ENCODE data around the gene ITGB8. TPM values are rescaled to one million over a fixed set of nuclear protein-coding genes. Genes with fewer than 3 reads are reported as not detected.

Gene ITGB8
- total RNA-seq, 1 experiment from 2014 or later, result 1.9 TPM

DNA sequence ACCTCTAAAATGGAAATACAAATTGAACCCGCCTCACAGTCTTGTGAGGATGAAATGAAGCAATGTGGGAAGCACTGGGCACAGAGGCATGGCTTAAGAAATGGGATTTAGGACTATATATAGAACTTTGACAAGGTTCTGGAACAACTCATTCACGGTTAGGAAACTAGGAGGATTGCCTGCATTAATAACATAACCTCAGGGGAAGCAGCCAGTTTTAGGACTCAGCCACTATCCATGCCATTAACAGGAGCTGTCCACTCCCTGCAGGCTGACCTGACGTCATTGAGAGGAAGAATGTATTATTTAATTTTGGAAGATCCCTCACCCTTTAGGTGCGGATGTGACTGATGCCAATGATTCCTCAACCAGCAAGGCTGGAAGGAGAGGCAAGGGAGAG lies 34.8 kb downstream of the ITGB8 start:
- Mint-ChIP-seq H3K4me3 (no peak overlapping the region), H3K27ac (no peak overlapping the region), H3K27me3 (ENCODE audit: low read depth) (no peaks in the 10 kb centered on the region), H3K36me3 (no peaks in the 10 kb centered on the region), H3K9me3 (no peaks in the 10 kb centered on the region), H3K4me1 (no peaks in the 10 kb centered on the region)
- ChIA-PET POLR2A (no interaction called here), CTCF (no interaction called here)
- DNase-seq (ENCODE audit: low spot score) (no peak), ATAC-seq (no peak)
- TF ChIP-seq TP53 (CRISPR knock-in tag; IDR thresholded peaks at IDR 0.05), result no peak
- no peak for TF ChIP-seq GTF2I (CRISPR knock-in tag; conservative IDR thresholded peaks at IDR 0.05)
- no peak for TF ChIP-seq NFE2L1 (CRISPR knock-in tag; IDR thresholded peaks at IDR 0.05)
- TF ChIP-seq CREM (CRISPR knock-in tag; IDR thresholded peaks at IDR 0.05), result no peak
- TF ChIP-seq, protein P1, sequence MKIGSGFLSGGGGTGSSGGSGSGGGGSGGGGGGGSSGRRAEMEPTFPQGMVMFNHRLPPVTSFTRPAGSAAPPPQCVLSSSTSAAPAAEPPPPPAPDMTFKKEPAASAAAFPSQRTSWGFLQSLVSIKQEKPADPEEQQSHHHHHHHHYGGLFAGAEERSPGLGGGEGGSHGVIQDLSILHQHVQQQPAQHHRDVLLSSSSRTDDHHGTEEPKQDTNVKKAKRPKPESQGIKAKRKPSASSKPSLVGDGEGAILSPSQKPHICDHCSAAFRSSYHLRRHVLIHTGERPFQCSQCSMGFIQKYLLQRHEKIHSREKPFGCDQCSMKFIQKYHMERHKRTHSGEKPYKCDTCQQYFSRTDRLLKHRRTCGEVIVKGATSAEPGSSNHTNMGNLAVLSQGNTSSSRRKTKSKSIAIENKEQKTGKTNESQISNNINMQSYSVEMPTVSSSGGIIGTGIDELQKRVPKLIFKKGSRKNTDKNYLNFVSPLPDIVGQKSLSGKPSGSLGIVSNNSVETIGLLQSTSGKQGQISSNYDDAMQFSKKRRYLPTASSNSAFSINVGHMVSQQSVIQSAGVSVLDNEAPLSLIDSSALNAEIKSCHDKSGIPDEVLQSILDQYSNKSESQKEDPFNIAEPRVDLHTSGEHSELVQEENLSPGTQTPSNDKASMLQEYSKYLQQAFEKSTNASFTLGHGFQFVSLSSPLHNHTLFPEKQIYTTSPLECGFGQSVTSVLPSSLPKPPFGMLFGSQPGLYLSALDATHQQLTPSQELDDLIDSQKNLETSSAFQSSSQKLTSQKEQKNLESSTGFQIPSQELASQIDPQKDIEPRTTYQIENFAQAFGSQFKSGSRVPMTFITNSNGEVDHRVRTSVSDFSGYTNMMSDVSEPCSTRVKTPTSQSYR (CRISPR knock-in tag; IDR thresholded peaks at IDR 0.05), result no peak
- TF ChIP-seq, protein P2, sequence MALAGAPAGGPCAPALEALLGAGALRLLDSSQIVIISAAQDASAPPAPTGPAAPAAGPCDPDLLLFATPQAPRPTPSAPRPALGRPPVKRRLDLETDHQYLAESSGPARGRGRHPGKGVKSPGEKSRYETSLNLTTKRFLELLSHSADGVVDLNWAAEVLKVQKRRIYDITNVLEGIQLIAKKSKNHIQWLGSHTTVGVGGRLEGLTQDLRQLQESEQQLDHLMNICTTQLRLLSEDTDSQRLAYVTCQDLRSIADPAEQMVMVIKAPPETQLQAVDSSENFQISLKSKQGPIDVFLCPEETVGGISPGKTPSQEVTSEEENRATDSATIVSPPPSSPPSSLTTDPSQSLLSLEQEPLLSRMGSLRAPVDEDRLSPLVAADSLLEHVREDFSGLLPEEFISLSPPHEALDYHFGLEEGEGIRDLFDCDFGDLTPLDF (CRISPR knock-in tag; IDR thresholded peaks at IDR 0.05), result no peak
- TF ChIP-seq, protein P3, sequence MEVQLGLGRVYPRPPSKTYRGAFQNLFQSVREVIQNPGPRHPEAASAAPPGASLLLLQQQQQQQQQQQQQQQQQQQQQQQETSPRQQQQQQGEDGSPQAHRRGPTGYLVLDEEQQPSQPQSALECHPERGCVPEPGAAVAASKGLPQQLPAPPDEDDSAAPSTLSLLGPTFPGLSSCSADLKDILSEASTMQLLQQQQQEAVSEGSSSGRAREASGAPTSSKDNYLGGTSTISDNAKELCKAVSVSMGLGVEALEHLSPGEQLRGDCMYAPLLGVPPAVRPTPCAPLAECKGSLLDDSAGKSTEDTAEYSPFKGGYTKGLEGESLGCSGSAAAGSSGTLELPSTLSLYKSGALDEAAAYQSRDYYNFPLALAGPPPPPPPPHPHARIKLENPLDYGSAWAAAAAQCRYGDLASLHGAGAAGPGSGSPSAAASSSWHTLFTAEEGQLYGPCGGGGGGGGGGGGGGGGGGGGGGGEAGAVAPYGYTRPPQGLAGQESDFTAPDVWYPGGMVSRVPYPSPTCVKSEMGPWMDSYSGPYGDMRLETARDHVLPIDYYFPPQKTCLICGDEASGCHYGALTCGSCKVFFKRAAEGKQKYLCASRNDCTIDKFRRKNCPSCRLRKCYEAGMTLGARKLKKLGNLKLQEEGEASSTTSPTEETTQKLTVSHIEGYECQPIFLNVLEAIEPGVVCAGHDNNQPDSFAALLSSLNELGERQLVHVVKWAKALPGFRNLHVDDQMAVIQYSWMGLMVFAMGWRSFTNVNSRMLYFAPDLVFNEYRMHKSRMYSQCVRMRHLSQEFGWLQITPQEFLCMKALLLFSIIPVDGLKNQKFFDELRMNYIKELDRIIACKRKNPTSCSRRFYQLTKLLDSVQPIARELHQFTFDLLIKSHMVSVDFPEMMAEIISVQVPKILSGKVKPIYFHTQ (CRISPR knock-in tag; IDR thresholded peaks at IDR 0.05), result no peak
- TF ChIP-seq ZNF416 (CRISPR knock-in tag; IDR thresholded peaks at IDR 0.05), result no peak
- TF ChIP-seq, protein P4, sequence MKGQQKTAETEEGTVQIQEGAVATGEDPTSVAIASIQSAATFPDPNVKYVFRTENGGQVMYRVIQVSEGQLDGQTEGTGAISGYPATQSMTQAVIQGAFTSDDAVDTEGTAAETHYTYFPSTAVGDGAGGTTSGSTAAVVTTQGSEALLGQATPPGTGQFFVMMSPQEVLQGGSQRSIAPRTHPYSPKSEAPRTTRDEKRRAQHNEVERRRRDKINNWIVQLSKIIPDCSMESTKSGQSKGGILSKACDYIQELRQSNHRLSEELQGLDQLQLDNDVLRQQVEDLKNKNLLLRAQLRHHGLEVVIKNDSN (CRISPR knock-in tag; IDR thresholded peaks at IDR 0.05), result no peak
- no peak for TF ChIP-seq SMAD3 (CRISPR knock-in tag; IDR thresholded peaks at IDR 0.05; ENCODE audit: borderline replicate concordance)

DNA sequence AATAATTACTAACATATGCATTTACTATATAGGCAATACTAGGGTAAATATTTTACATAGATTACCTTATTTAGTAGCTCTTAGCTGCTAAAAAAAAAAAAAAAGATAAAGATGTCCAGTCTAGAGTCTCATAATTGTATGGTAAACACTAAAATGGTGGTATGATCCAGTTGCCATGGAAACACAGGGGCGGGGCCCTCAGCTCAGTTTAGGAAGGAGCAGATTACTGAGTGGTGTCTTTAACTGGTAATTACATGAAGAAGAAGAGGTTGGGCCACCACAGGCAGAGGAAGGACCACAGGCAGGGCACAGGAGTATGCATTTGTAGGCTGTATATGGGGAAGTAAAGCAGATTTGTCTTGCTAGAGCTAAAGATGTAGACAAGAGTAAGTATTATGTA lies 43.7 kb downstream of the ITGB8 start:
- Mint-ChIP-seq H3K4me1 (no peaks in the 10 kb centered on the region), H3K9me3 (no peaks in the 10 kb centered on the region), H3K36me3 (no peaks in the 10 kb centered on the region), H3K27ac (no peak overlapping the region), H3K27me3 (ENCODE audit: low read depth) (no peaks in the 10 kb centered on the region), H3K4me3 (no peak overlapping the region)
- DNase-seq (ENCODE audit: low spot score) (no peak), ATAC-seq (no peak)
- ChIA-PET POLR2A (no interaction called here), CTCF (no interaction called here)
- TF ChIP-seq, protein P5, sequence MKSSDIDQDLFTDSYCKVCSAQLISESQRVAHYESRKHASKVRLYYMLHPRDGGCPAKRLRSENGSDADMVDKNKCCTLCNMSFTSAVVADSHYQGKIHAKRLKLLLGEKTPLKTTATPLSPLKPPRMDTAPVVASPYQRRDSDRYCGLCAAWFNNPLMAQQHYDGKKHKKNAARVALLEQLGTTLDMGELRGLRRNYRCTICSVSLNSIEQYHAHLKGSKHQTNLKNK (CRISPR knock-in tag; IDR thresholded peaks at IDR 0.05), result no peak
- TF ChIP-seq TEAD4 (CRISPR knock-in tag; IDR thresholded peaks at IDR 0.05) (no peak), IRF2 (CRISPR knock-in tag; IDR thresholded peaks at IDR 0.05; ENCODE audit: borderline replicate concordance, low read depth) (no peak)

DNA sequence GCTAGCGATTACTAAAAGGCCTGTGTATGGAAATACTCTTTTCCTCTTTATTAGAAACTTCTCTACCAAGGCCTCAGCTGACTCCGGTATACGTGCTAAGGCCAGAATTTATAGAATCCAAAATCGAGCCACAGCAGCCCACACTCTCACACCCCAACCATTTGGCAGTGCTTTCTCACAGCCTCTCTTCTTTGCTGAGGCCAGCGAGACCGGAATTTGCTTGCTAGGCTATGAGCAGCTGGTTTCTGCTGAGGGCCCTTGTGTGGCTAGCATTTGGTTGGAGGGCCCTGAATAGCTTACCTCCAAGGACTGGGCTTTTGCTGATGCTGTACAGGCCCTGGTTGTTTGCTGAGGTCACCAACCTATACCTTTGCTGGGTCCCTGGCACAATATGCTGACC lies 46.1 kb downstream of the ITGB8 start:
- H3K4me3 Mint-ChIP-seq, result no peak overlapping the region
- ChIA-PET CTCF (interaction anchor here (0.7 kb wide), 1 partner anchor 47 kb away, joined by 3 read pairs; no protein-coding TSS in a partner anchor), POLR2A (no interaction called here)
- H3K36me3 Mint-ChIP-seq, result peaks cover 5% of the 10 kb centered on the region; the same call in 1 of the 2 replicates
- H3K9me3 Mint-ChIP-seq, result no peaks in the 10 kb centered on the region
- H3K27me3 Mint-ChIP-seq (ENCODE audit: low read depth), result no peaks in the 10 kb centered on the region
- no peak for ATAC-seq
- no peak overlapping the region for H3K27ac Mint-ChIP-seq
- no peak for DNase-seq (ENCODE audit: low spot score)
- H3K4me1 Mint-ChIP-seq, result no peaks in the 10 kb centered on the region
- TF ChIP-seq, protein P2 (CRISPR knock-in tag; IDR thresholded peaks at IDR 0.05), result no peak
- TF ChIP-seq, protein P6, sequence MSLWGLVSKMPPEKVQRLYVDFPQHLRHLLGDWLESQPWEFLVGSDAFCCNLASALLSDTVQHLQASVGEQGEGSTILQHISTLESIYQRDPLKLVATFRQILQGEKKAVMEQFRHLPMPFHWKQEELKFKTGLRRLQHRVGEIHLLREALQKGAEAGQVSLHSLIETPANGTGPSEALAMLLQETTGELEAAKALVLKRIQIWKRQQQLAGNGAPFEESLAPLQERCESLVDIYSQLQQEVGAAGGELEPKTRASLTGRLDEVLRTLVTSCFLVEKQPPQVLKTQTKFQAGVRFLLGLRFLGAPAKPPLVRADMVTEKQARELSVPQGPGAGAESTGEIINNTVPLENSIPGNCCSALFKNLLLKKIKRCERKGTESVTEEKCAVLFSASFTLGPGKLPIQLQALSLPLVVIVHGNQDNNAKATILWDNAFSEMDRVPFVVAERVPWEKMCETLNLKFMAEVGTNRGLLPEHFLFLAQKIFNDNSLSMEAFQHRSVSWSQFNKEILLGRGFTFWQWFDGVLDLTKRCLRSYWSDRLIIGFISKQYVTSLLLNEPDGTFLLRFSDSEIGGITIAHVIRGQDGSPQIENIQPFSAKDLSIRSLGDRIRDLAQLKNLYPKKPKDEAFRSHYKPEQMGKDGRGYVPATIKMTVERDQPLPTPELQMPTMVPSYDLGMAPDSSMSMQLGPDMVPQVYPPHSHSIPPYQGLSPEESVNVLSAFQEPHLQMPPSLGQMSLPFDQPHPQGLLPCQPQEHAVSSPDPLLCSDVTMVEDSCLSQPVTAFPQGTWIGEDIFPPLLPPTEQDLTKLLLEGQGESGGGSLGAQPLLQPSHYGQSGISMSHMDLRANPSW (CRISPR knock-in tag; conservative IDR thresholded peaks at IDR 0.05; ENCODE audit: low read depth), result no peak
- TF ChIP-seq, protein P7, sequence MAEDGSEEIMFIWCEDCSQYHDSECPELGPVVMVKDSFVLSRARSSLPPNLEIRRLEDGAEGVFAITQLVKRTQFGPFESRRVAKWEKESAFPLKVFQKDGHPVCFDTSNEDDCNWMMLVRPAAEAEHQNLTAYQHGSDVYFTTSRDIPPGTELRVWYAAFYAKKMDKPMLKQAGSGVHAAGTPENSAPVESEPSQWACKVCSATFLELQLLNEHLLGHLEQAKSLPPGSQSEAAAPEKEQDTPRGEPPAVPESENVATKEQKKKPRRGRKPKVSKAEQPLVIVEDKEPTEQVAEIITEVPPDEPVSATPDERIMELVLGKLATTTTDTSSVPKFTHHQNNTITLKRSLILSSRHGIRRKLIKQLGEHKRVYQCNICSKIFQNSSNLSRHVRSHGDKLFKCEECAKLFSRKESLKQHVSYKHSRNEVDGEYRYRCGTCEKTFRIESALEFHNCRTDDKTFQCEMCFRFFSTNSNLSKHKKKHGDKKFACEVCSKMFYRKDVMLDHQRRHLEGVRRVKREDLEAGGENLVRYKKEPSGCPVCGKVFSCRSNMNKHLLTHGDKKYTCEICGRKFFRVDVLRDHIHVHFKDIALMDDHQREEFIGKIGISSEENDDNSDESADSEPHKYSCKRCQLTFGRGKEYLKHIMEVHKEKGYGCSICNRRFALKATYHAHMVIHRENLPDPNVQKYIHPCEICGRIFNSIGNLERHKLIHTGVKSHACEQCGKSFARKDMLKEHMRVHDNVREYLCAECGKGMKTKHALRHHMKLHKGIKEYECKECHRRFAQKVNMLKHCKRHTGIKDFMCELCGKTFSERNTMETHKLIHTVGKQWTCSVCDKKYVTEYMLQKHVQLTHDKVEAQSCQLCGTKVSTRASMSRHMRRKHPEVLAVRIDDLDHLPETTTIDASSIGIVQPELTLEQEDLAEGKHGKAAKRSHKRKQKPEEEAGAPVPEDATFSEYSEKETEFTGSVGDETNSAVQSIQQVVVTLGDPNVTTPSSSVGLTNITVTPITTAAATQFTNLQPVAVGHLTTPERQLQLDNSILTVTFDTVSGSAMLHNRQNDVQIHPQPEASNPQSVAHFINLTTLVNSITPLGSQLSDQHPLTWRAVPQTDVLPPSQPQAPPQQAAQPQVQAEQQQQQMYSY (CRISPR knock-in tag; IDR thresholded peaks at IDR 0.05), result no peak
